Neuronal stem cell (in vitro differentiated cells): Measurements from ENCODE around the gene FHIT.

Source experiments
- DNase-seq: peaks from one replicate; pipeline ENCODE4 v3.0.0-alpha.2; 2013; ENCODE audit warnings: low spot score
- H2AFZ ChIP-seq: one replicate; pipeline ENCODE4 v1.6.1; 2013; ENCODE audit warnings: mild to moderate bottlenecking, low read length, inconsistent platforms
- H2AK5ac ChIP-seq: 2 replicates; pipeline ENCODE4 v1.6.1; 2013; ENCODE audit warnings: low read depth, mild to moderate bottlenecking, inconsistent platforms, low read length, moderate library complexity, mixed read lengths
- H2BK120ac ChIP-seq: 2 replicates; pipeline ENCODE4 v1.6.1; 2013; ENCODE audit warnings: low read depth, mild to moderate bottlenecking, inconsistent platforms, low read length, moderate library complexity, mixed read lengths
- H2BK12ac ChIP-seq: one replicate; pipeline ENCODE4 v1.6.1; 2013; ENCODE audit warnings: low read length, inconsistent platforms
- H2BK15ac ChIP-seq: 2 replicates; pipeline ENCODE4 v1.6.1; 2013; ENCODE audit warnings: mild to moderate bottlenecking, low read length, inconsistent platforms, mixed read lengths
- H2BK5ac ChIP-seq: one replicate; pipeline ENCODE4 v1.6.1; 2013; ENCODE audit warnings: inconsistent platforms, mild to moderate bottlenecking, low read length, moderate library complexity
- H3K14ac ChIP-seq: one replicate; pipeline ENCODE4 v1.6.1; 2013; ENCODE audit warnings: low read length, inconsistent platforms
- H3K18ac ChIP-seq: 2 replicates; pipeline ENCODE4 v1.6.1; 2013; ENCODE audit warnings: low read length, inconsistent platforms
- H3K23ac ChIP-seq: 2 replicates; pipeline ENCODE4 v1.6.1; 2013; ENCODE audit warnings: low read depth, mild to moderate bottlenecking, mixed read lengths, low read length, inconsistent platforms; ENCODE audit not compliant: poor library complexity
- H3K27ac ChIP-seq: replicated peaks from 3 replicates; pipeline ENCODE4 v1.5.1; 2013; ENCODE audit warnings: low read length, inconsistent platforms
- H3K27me3 ChIP-seq, 3 experiments: 2 replicates each; pipeline ENCODE4 v1.6.1; 2013; ENCODE audit warnings: low read length in 3 of 3, mild to moderate bottlenecking in 2 of 3, inconsistent platforms in 1 of 3, low read depth in 1 of 3, mixed read lengths in 1 of 3, moderate library complexity in 1 of 3; ENCODE audit not compliant: control insufficient read depth in 3 of 3, insufficient read depth in 3 of 3
- H3K36me3 ChIP-seq, 2 donors: replicated peaks in 1 of 2; 2 replicates each; pipeline ENCODE4 v1.6.1; 2013; ENCODE audit warnings: low read length in 2 of 2; ENCODE audit not compliant: control insufficient read depth in 2 of 2, insufficient read depth in 2 of 2
- H3K4ac ChIP-seq: 2 replicates; pipeline ENCODE4 v1.6.1; 2013; ENCODE audit warnings: inconsistent platforms, mild to moderate bottlenecking, low read length, moderate library complexity
- H3K4me1 ChIP-seq, 2 donors: 1 replicate in 1 of 2; 2 replicates in 1 of 2; pipeline ENCODE4 v1.6.1; 2013; ENCODE audit warnings: low read length in 2 of 2, low read depth in 1 of 2; ENCODE audit not compliant: control insufficient read depth in 2 of 2, insufficient read depth in 1 of 2
- H3K4me2 ChIP-seq: one replicate; pipeline ENCODE4 v1.6.1; 2013; ENCODE audit warnings: mild to moderate bottlenecking, low read length, inconsistent platforms; ENCODE audit not compliant: insufficient read depth, poor library complexity, severe bottlenecking
- H3K4me3 ChIP-seq, 2 donors: 2 replicates each; pipeline ENCODE4 v1.5.1; 2013; ENCODE audit warnings: low read length in 2 of 2, mild to moderate bottlenecking in 2 of 2, inconsistent platforms in 1 of 2, moderate library complexity in 1 of 2
- H3K79me1 ChIP-seq: one replicate; pipeline ENCODE4 v1.6.1; 2013; ENCODE audit warnings: low read depth, mild to moderate bottlenecking, inconsistent platforms, low read length, moderate library complexity
- H3K9ac ChIP-seq: one replicate; pipeline ENCODE4 v1.6.1; 2013; ENCODE audit warnings: mild to moderate bottlenecking, low read depth, low read length, inconsistent platforms; ENCODE audit not compliant: poor library complexity
- H3K9me3 ChIP-seq, 2 donors: replicated peaks in 1 of 2; 2 replicates each; pipeline versions ENCODE3 to v1.6.1; 2013; ENCODE audit warnings: low read length in 2 of 2, mild to moderate bottlenecking in 2 of 2, inconsistent platforms in 1 of 2, low read depth in 1 of 2, mixed read lengths in 1 of 2, moderate library complexity in 1 of 2; ENCODE audit not compliant: control insufficient read depth in 2 of 2, insufficient read depth in 1 of 2
- H4K8ac ChIP-seq: one replicate; pipeline ENCODE4 v1.6.1; 2013; ENCODE audit warnings: low read depth, mild to moderate bottlenecking, inconsistent platforms, low read length, moderate library complexity
- H4K91ac ChIP-seq: one replicate; pipeline ENCODE4 v1.6.1; 2013; ENCODE audit warnings: low read length, low read depth, mild to moderate bottlenecking, inconsistent platforms; ENCODE audit not compliant: poor library complexity
- WGBS, 2 donors: extraction: QIAGEN DNeasy Blood & Tissue Kit; methylation state at CpG; one replicate each; pipeline ENCODE4 v1.1.7; 2013; ENCODE audit warnings: missing lambda C conversion rate in 2 of 2, mixed read lengths in 1 of 2; ENCODE audit not compliant: insufficient read length in 2 of 2, insufficient replicate concordance in 1 of 2; ENCODE audit errors: extremely low coverage in 2 of 2; 5-methylcytosine and 5-hydroxymethylcytosine counted together

Gene FHIT

GRCh38 chr3:61277411-61277810, 26.2 kb upstream of the FHIT start:
- H3K18ac ChIP-seq = no peak overlapping the region
- no peak overlapping the region for H2BK120ac ChIP-seq
- H3K9ac ChIP-seq = no peak overlapping the region
- no peak overlapping the region for H4K91ac ChIP-seq
- no peak overlapping the region for H2BK15ac ChIP-seq
- H3K4me1 ChIP-seq = no peaks in the 10 kb centered on the region
- no peaks in the 10 kb centered on the region for H3K79me1 ChIP-seq
- H3K9me3 ChIP-seq = no peaks in the 10 kb centered on the region
- H3K4me2 ChIP-seq = no peak overlapping the region
- H2AK5ac ChIP-seq = no peak overlapping the region
- no peak overlapping the region for H3K4ac ChIP-seq
- H3K36me3 ChIP-seq = no peaks in the 10 kb centered on the region
- H2BK5ac ChIP-seq = no peak overlapping the region
- no peaks in the 10 kb centered on the region for H3K27me3 ChIP-seq
- DNase-seq = no peak
- H2AFZ ChIP-seq = no peak overlapping the region
- H3K4me3 ChIP-seq = no peak overlapping the region
- H2BK12ac ChIP-seq = no peak overlapping the region
- H3K14ac ChIP-seq = no peak overlapping the region
- no peak overlapping the region for H4K8ac ChIP-seq
- no CpG with 5 or more reads among the region's 2 CpGs for WGBS, 2 donors
- H3K23ac ChIP-seq = no peak overlapping the region
- H3K27ac ChIP-seq = no peak overlapping the region

GRCh38 chr3:61269435-61269834, 18.2 kb upstream of the FHIT start:
- no peaks in the 10 kb centered on the region for H3K9me3 ChIP-seq
- WGBS, 2 donors = no CpG with 5 or more reads among the region's 6 CpGs

DNA sequence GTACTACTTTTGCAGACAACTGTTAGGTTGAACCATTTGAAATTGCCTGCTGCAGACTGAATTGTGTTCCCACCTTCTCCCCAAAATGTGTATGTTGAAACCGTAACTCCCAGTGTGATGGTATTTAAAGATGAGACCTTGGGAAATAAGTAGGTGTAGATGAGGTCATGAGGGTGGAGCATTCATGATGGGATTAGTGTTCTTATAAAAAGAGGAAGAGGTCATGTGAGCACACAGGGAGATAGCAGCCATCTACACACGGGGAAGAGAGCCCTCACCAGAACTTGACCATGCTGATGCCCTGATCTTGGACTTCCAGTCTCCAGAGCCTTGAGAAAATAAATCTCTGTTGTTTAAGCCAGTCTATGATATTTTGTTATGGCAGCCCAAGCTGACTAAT, 17.4 kb upstream of the FHIT start:
- H4K91ac ChIP-seq = no peak overlapping the region
- no peak overlapping the region for H3K4ac ChIP-seq
- no peak overlapping the region for H3K27ac ChIP-seq
- no peak overlapping the region for H2AK5ac ChIP-seq
- no peaks in the 10 kb centered on the region for H3K9me3 ChIP-seq
- peaks cover 0 to 2% (median 0%) of the 10 kb centered on the region in 3 experiments for H3K27me3 ChIP-seq
- no peak overlapping the region for H3K4me3 ChIP-seq
- H3K18ac ChIP-seq = no peak overlapping the region
- no peak overlapping the region for H2AFZ ChIP-seq
- DNase-seq = no peak
- H3K4me1 ChIP-seq = no peaks in the 10 kb centered on the region
- H3K79me1 ChIP-seq = no peaks in the 10 kb centered on the region
- H3K4me2 ChIP-seq = no peak overlapping the region
- no peak overlapping the region for H2BK15ac ChIP-seq
- no peak overlapping the region for H3K14ac ChIP-seq
- no peak overlapping the region for H3K23ac ChIP-seq
- H3K36me3 ChIP-seq = no peaks in the 10 kb centered on the region
- WGBS, 2 donors = no CpG with 5 or more reads among the region's 2 CpGs
- H3K9ac ChIP-seq = no peak overlapping the region
- H2BK5ac ChIP-seq = no peak overlapping the region
- H2BK12ac ChIP-seq = no peak overlapping the region
- no peak overlapping the region for H4K8ac ChIP-seq
- no peak overlapping the region for H2BK120ac ChIP-seq

More at GRCh38 chr3:61269435-61269834, 18.2 kb upstream of the FHIT start:
- no peak for DNase-seq
- H3K4me1 ChIP-seq = no peaks in the 10 kb centered on the region
- no peaks in the 10 kb centered on the region for H3K36me3 ChIP-seq
- no peak overlapping the region for H3K9ac ChIP-seq
- H3K27me3 ChIP-seq = peaks cover 0 to 2% (median 0%) of the 10 kb centered on the region in 3 experiments
- H2AK5ac ChIP-seq = no peak overlapping the region
- H3K4me2 ChIP-seq = no peak overlapping the region
- H3K14ac ChIP-seq = no peak overlapping the region
- no peak overlapping the region for H3K4me3 ChIP-seq
- H2AFZ ChIP-seq = no peak overlapping the region
- no peak overlapping the region for H2BK120ac ChIP-seq
- no peak overlapping the region for H3K4ac ChIP-seq
- no peak overlapping the region for H3K27ac ChIP-seq
- no peak overlapping the region for H3K18ac ChIP-seq
- no peaks in the 10 kb centered on the region for H3K79me1 ChIP-seq
- no peak overlapping the region for H2BK12ac ChIP-seq
- no peak overlapping the region for H2BK5ac ChIP-seq
- H2BK15ac ChIP-seq = no peak overlapping the region
- H4K8ac ChIP-seq = no peak overlapping the region
- H3K23ac ChIP-seq = no peak overlapping the region
- no peak overlapping the region for H4K91ac ChIP-seq

DNA sequence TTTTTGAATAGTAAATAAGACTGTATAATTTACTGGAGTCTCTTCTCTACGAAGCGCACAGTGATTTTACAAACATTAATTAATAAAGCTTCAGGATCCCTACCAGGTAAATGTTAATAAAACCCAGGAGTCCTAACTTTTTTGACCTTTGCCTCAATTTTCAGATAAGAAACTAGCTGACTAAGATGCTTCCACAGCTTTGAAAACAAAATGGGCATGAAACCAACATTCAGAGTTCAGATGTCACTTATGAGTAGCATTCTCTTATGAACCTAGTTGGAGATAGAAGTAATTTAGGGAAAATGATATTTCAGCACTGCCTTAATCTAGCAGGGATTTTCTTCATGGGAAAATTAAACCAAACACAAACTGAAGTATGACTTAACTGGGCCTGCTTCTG, 13.0 kb upstream of the FHIT start:
- no peak for DNase-seq
- no peak overlapping the region for H3K4ac ChIP-seq
- no peaks in the 10 kb centered on the region for H3K79me1 ChIP-seq
- H4K91ac ChIP-seq = no peak overlapping the region
- no peak overlapping the region for H3K4me3 ChIP-seq
- H2BK15ac ChIP-seq = no peak overlapping the region
- no peak overlapping the region for H3K14ac ChIP-seq
- no peak overlapping the region for H3K4me2 ChIP-seq
- no peaks in the 10 kb centered on the region for H3K4me1 ChIP-seq
- no peak overlapping the region for H3K27ac ChIP-seq
- peaks cover 0 to 2% (median 0%) of the 10 kb centered on the region in 3 experiments for H3K27me3 ChIP-seq
- H2BK12ac ChIP-seq = no peak overlapping the region
- H3K9me3 ChIP-seq = no peaks in the 10 kb centered on the region
- no peak overlapping the region for H2BK5ac ChIP-seq
- H3K23ac ChIP-seq = no peak overlapping the region
- no peak overlapping the region for H2AK5ac ChIP-seq
- no CpG with 5 or more reads among the region's 2 CpGs for WGBS, 2 donors
- no peak overlapping the region for H2AFZ ChIP-seq
- no peaks in the 10 kb centered on the region for H3K36me3 ChIP-seq
- H3K18ac ChIP-seq = no peak overlapping the region
- H3K9ac ChIP-seq = no peak overlapping the region
- no peak overlapping the region for H2BK120ac ChIP-seq
- no peak overlapping the region for H4K8ac ChIP-seq
